Measurements from ENCODE around the gene MYT1. TPM values are rescaled to one million over a fixed set of nuclear protein-coding genes. Genes with fewer than 3 reads are reported as not detected.

MYT1 gene
- total and polyA plus RNA-seq, 2 of the 8 experiments (the other 6 are each of a cell fraction or from before 2014, with no cell fraction given) = 0.63 to 2.0 TPM

DNA sequence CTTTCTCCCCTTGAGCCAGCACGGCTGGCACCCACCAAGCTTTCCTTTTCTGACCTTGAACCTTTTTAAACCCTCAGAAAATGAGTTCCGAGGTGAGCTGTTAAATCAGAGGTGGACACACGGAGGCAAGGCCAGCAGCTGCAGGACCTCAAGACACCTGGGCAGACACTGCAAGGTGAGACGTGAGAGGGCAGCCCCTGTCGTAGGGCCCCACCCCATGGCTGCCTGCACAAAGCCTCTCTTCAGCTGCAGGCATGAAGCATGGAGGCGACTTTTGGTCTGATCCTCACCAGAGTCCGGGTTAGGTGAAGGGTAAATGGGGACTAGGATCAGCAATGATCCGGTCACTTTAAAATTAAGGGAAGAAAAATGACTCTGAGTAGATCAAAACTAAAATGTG is 25.7 kb downstream of the MYT1 start (continued):
- TF ChIP-seq, protein P1, sequence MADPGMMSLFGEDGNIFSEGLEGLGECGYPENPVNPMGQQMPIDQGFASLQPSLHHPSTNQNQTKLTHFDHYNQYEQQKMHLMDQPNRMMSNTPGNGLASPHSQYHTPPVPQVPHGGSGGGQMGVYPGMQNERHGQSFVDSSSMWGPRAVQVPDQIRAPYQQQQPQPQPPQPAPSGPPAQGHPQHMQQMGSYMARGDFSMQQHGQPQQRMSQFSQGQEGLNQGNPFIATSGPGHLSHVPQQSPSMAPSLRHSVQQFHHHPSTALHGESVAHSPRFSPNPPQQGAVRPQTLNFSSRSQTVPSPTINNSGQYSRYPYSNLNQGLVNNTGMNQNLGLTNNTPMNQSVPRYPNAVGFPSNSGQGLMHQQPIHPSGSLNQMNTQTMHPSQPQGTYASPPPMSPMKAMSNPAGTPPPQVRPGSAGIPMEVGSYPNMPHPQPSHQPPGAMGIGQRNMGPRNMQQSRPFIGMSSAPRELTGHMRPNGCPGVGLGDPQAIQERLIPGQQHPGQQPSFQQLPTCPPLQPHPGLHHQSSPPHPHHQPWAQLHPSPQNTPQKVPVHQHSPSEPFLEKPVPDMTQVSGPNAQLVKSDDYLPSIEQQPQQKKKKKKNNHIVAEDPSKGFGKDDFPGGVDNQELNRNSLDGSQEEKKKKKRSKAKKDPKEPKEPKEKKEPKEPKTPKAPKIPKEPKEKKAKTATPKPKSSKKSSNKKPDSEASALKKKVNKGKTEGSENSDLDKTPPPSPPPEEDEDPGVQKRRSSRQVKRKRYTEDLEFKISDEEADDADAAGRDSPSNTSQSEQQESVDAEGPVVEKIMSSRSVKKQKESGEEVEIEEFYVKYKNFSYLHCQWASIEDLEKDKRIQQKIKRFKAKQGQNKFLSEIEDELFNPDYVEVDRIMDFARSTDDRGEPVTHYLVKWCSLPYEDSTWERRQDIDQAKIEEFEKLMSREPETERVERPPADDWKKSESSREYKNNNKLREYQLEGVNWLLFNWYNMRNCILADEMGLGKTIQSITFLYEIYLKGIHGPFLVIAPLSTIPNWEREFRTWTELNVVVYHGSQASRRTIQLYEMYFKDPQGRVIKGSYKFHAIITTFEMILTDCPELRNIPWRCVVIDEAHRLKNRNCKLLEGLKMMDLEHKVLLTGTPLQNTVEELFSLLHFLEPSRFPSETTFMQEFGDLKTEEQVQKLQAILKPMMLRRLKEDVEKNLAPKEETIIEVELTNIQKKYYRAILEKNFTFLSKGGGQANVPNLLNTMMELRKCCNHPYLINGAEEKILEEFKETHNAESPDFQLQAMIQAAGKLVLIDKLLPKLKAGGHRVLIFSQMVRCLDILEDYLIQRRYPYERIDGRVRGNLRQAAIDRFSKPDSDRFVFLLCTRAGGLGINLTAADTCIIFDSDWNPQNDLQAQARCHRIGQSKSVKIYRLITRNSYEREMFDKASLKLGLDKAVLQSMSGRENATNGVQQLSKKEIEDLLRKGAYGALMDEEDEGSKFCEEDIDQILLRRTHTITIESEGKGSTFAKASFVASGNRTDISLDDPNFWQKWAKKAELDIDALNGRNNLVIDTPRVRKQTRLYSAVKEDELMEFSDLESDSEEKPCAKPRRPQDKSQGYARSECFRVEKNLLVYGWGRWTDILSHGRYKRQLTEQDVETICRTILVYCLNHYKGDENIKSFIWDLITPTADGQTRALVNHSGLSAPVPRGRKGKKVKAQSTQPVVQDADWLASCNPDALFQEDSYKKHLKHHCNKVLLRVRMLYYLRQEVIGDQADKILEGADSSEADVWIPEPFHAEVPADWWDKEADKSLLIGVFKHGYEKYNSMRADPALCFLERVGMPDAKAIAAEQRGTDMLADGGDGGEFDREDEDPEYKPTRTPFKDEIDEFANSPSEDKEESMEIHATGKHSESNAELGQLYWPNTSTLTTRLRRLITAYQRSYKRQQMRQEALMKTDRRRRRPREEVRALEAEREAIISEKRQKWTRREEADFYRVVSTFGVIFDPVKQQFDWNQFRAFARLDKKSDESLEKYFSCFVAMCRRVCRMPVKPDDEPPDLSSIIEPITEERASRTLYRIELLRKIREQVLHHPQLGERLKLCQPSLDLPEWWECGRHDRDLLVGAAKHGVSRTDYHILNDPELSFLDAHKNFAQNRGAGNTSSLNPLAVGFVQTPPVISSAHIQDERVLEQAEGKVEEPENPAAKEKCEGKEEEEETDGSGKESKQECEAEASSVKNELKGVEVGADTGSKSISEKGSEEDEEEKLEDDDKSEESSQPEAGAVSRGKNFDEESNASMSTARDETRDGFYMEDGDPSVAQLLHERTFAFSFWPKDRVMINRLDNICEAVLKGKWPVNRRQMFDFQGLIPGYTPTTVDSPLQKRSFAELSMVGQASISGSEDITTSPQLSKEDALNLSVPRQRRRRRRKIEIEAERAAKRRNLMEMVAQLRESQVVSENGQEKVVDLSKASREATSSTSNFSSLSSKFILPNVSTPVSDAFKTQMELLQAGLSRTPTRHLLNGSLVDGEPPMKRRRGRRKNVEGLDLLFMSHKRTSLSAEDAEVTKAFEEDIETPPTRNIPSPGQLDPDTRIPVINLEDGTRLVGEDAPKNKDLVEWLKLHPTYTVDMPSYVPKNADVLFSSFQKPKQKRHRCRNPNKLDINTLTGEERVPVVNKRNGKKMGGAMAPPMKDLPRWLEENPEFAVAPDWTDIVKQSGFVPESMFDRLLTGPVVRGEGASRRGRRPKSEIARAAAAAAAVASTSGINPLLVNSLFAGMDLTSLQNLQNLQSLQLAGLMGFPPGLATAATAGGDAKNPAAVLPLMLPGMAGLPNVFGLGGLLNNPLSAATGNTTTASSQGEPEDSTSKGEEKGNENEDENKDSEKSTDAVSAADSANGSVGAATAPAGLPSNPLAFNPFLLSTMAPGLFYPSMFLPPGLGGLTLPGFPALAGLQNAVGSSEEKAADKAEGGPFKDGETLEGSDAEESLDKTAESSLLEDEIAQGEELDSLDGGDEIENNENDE (IDR thresholded peaks at IDR 0.05; ENCODE audit: insufficient replicate concordance, low read length) = no peak
- TF ChIP-seq CBX5 (IDR thresholded peaks at IDR 0.05; ENCODE audit: low read depth, low read length) = no peak

Measured in H1 (cell line).